IPS-18c (cell line): ENCODE data around the gene VPS4A.

Source experiments
- H3K4me3 ChIP-seq: 2 replicates; pipeline ENCODE4 v1.7.0; 2013; ENCODE audit warnings: low read depth, mild to moderate bottlenecking, low read length, moderate library complexity; ENCODE audit not compliant: insufficient read depth
- H3K9me3 ChIP-seq: one replicate; pipeline ENCODE4 v1.6.1; 2013; ENCODE audit warnings: mild to moderate bottlenecking, low read length, moderate library complexity; ENCODE audit not compliant: control insufficient read depth, insufficient read depth

VPS4A gene

GRCh38 chr16:69298261-69298660 is 12.9 kb upstream of the VPS4A start:
- peaks cover 4% of the 10 kb centered on the region for H3K9me3 ChIP-seq

GRCh38 chr16:69301187-69301586 is 10.0 kb upstream of the VPS4A start:
- Histone ChIP-seq H3K9me3 (peaks cover 4% of the 10 kb centered on the region), H3K4me3 (no peak overlapping the region)

More at GRCh38 chr16:69298261-69298660, 12.9 kb upstream of the VPS4A start:
- H3K4me3 ChIP-seq, result no peak overlapping the region

GRCh38 chr16:69301861-69302260 is 9.3 kb upstream of the VPS4A start:
- Histone ChIP-seq H3K9me3 (peaks cover 2% of the 10 kb centered on the region), H3K4me3 (no peak overlapping the region)

GRCh38 chr16:69302301-69302700 is 8.8 kb upstream of the VPS4A start:
- no peak overlapping the region for H3K4me3 ChIP-seq
- peaks cover 2% of the 10 kb centered on the region for H3K9me3 ChIP-seq

- H3K4me3 ChIP-seq, result no peak overlapping the region
- H3K9me3 ChIP-seq, result peaks cover 2% of the 10 kb centered on the region
Measured at GRCh38 chr16:69306031-69306430, 5.1 kb upstream of the VPS4A start.

- H3K4me3 ChIP-seq, result no peak overlapping the region
- peaks cover 2% of the 10 kb centered on the region for H3K9me3 ChIP-seq
Measured at GRCh38 chr16:69307091-69307490, 4.1 kb upstream of the VPS4A start.

- H3K9me3 ChIP-seq, result no peaks in the 10 kb centered on the region
- H3K4me3 ChIP-seq, result no peak overlapping the region
Measured at GRCh38 chr16:69307856-69308255, 3.3 kb upstream of the VPS4A start.

- Histone ChIP-seq H3K9me3 (no peaks in the 10 kb centered on the region), H3K4me3 (no peak overlapping the region)
Measured at GRCh38 chr16:69309316-69309715, 1.8 kb upstream of the VPS4A start.

GRCh38 chr16:69311533-69312387 is 610 bp downstream of the VPS4A start:
- no peaks in the 10 kb centered on the region for H3K9me3 ChIP-seq
- peak overlapping the region; percentile 95 for H3K4me3 ChIP-seq

GRCh38 chr16:69313469-69313868 is 2.3 kb downstream of the VPS4A start:
- Histone ChIP-seq H3K4me3 (no peak overlapping the region), H3K9me3 (no peaks in the 10 kb centered on the region)

GRCh38 chr16:69314534-69314933 is 3.4 kb downstream of the VPS4A start:
- H3K9me3 ChIP-seq, result no peaks in the 10 kb centered on the region
- no peak overlapping the region for H3K4me3 ChIP-seq

GRCh38 chr16:69315486-69316311 is 4.5 kb downstream of the VPS4A start:
- no peaks in the 10 kb centered on the region for H3K9me3 ChIP-seq
- no peak overlapping the region for H3K4me3 ChIP-seq

GRCh38 chr16:69316595-69317034 is 5.5 kb downstream of the VPS4A start:
- H3K9me3 ChIP-seq, result no peaks in the 10 kb centered on the region

GRCh38 chr16:69318177-69318910 is 7.2 kb downstream of the VPS4A start:
- Histone ChIP-seq H3K9me3 (no peaks in the 10 kb centered on the region), H3K4me3 (no peak overlapping the region)

More at GRCh38 chr16:69316595-69317034, 5.5 kb downstream of the VPS4A start:
- no peak overlapping the region for H3K4me3 ChIP-seq

GRCh38 chr16:69318911-69319289 is 7.8 kb downstream of the VPS4A start:
- no peak overlapping the region for H3K4me3 ChIP-seq

GRCh38 chr16:69319381-69319780 is 8.2 kb downstream of the VPS4A start:
- no peaks in the 10 kb centered on the region for H3K9me3 ChIP-seq
- no peak overlapping the region for H3K4me3 ChIP-seq

More at GRCh38 chr16:69318911-69319289, 7.8 kb downstream of the VPS4A start:
- no peaks in the 10 kb centered on the region for H3K9me3 ChIP-seq
